ENCODE results near the gene LAMP1.
"Not testable (repeated sequence)": the region's sequence is repeated elsewhere in the genome, so short reads cannot be mapped to it uniquely, and the experiment has no call there.

Gene LAMP1

DNA sequence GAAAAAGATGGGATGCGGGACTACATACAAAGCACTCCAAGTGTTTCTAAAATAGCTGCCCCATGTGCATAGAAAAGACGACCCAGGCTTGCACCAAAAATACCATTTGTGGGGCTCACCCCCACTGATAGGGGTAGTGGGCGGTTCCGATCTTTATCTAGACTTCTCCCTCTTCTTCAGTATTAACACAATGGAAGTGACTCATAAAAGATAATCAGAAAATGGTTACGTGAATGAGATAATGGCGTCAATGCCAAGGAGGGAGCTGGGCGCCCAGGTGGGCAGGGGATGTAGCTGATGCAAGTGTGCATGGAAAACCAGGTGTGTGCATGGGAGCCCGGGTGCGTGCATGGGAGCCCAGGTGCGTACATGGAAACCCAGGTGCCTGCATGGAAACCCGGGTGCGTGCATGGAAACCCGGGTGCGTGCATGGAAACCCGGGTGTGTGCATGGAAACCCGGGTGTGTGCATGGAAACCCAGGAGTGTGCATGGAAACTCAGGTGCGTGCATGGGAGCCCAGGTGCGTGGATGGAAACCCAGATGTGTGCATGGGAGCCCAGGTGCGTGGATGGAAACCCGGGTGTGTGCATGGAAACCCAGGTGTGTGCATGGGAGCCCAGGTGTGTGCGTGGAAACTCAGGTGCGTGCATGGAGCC lies 32.7 kb downstream of the LAMP1 start:
- DNase-seq = no peak

DNA sequence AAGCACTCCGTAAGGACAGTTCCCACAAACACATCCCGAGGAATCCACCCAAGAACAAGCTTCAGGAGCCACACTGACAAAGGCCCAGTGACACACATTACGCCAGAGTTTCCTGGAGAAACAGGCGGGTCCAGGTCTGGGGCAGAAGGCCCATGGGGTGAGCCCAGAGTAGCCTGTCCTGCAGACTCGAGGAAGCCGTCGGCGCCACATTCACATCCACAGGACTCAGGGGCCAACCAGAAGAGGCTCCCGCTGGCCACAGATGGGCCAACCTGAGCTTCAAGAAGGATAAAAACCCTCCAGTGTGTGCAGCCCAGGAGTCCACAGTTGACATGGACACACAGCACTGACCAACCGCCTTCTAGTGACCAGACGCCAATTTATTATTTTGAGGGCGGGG lies 35.6 kb downstream of the LAMP1 start:
- DNase-seq = no peak

DNA sequence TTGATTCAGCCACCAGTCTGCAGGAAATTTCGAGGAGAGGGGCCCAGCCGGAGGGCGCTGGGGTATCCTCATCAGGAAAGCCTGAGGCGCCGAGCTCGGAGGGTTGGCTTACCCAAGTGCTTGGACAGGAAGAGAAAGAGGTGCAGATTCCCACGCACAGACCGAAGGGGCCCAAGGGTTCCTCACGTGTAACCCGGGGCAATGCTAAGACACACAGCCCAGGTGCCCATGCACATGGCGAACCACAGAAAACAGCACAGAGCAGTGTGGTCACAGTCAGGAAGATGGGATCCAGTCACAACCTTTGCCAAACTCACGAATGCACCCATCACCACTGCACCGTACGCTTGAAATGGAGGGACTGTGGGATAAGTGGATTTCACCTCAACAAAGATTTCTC lies 36.0 kb downstream of the LAMP1 start:
- no peak for DNase-seq

DNA sequence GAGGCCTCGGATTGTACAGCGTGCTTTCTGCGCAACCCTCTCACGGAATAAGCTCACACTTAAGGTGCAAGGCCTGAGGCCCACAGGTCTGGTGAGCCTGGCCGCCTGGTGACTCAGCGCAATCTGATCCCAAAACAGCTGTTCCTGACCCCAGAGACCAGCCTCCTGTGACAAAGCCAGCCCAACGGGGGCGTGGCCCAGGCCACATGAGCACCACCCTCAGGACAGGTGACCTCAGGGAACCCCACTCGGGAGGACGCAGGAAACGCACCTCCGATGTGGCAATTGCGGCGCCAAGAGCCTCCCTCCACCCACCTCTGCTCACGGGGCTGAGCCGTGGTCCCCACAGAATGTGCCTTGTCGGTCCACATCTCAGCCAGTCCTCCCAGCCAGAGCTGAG lies 40.5 kb downstream of the LAMP1 start:
- no peak for DNase-seq

DNA sequence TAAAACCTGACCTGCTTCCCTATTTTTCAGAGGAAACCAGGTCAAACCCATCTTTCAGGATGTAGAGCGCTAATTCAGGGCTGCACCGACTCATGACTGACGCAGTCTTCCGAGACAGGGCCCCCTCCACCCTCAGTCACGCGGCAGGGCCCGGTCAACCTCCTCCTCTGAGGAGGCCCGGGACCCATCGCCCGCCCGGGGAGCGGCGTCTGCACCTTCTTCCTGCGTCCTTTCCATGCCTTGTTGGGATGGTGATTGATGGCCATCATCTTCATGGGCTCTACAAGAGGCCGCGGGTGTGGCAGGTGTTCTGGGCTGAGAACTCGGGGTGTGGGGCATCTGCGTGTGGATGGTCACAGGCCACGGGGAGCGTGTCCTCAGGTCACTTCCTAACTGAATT lies 40.9 kb downstream of the LAMP1 start:
- DNase-seq = no peak

DNA sequence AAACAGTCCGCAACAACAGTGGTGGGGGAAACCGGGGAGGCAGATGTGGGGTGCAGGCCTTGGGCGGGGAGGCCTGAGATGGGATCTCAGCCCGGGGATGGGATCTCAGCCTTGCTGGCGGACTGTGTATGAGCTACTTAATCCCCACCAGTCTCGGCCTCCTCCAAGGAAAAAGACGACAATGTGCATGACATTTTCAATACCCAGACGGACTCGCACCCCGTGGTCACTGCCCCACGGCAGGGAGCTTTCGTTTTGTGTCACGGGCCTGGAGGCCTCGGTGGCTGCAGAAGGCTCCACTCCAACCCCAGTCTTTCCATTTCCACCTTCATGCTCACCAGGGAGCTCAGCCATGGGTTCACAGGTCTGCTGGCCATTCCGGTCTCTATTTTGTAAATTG lies 41.4 kb downstream of the LAMP1 start:
- no peak for DNase-seq

DNA sequence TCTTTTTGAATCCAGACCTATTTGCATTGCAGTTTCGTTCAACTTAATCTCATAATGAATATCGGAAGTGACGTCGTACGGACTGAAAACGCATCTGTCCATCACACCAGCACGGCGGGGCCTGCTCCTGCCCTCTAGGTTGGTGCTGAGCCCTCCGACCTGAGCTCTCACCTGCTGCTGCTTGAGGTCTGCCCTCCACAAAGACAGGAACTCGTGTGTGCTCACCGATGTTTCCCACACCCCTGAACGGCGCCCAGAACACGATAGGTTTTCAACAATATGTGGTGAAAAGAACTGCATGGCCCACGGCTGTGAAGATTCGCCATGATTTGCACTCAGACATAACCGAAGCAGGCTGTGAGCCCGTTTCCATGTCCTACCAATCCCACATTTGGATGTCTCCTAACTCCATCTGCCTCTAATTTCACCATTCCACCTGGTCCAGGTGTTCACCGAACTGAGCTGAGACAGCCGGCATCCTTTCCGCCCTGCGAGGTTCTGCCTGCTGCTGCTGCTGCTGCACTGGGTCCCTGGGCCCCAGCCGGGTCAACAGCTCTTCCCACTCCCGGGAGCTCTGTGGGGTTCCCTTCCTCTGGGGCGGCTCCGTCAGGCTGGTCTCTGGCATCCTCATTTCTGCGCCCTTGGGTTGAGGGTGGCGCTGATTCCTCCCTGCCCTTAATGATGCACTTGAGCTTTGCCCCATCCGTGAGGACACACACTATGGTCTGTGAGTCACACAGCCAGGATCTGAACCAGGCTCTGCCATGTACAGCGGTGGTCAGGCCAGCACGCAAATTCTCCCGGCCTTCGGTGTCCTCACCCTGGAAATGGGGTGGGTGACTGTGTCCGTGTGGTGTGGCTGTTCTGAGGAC lies 46.0 kb downstream of the LAMP1 start:
- DNase-seq = no peak

DNA sequence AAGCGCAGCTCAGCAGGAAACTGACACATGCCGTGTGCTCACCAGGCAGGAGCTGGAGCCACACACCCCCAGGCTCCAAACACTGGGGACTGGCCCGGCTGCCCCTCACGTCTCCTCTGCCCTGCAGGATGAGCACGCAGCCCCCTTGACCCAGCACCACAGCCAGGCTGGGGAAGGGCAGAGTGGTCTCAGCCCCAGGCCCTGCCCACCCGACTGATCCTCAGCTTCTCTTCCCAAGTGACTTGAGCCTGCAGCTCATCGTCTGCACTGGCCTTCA lies 46.6 kb downstream of the LAMP1 start:
- no peak for DNase-seq

DNA sequence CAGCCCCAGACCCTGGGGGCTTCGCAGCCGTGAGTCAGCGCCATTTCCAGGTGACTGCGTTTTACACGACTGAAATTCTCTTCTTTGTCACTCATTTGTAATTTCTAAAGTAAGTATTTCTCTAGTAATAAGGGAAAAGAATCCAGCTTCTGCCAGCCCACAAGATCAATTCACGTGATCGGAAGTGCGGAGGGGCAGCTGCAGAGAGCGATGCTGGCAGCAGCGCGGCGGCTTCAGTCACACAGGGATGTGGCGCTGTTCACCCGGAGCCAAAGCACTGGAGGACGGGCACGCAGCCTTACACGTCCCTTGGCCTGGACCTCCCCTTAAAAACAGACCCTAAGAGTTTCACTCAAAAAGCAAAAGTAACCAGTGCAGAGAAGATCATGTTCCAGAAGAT lies 48.4 kb downstream of the LAMP1 start:
- DNase-seq = no peak

DNA sequence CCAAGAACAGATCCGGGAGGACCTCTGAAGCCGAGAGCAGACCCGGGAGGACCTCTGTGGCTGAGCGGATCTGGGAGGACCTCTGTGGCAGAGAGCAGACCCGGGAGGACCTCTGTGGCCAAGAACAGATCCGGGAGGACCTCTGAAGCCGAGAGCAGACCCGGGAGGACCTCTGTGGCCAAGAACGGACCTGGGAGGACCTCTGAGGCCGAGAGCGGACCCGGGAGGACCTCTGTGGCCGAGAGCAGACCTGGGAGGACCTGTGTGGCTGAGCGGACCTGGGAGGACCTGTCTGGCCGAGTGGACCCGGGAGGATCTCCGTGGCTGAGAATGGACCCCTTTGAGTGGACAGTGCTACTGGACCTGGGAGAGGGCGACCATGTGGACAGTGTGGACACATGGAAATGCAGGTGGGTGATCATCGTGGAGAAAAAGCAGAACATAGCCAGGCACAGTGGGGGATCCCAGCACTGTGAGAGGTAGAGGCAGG lies 50.7 kb downstream of the LAMP1 start:
- DNase-seq = not testable (repeated sequence)

DNA sequence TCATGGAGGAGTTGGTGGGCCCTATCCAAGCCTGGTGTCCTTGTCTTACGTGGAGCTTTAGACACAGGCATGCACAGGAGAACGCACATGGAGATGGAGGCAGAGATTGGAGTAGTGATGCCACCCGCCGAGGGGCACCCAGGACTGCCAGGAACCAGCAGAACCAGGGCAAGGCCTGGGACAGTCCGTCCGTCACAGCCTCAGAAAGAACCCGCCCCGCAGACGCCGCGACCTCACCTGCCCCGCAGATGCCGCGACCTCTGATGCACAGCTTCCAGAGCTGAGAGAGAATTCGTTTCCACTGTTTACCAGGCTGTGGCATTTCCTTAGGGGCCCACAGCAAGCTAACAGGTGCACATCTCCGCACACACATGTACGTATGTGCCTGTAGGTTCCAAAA lies 51.6 kb downstream of the LAMP1 start:
- DNase-seq = no peak

DNA sequence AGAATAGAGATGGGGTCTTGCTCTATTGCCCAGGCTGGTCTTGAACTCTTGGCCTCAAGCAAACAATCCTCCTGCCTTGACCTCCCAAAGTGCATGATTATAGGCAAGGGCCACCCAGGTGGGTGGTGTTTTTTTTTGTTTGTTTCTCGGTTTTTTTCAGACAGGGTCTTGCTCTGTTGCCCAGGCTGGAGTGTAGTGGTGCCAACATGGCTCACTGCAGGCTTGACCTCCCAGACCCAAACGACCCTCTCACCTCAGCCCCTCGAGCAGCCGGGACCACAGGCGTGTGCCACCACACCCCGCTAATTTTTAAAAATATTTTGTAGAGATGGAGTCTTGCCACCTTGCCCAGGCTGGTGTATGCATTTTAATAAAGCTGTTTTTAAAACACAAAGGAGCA lies 52.0 kb downstream of the LAMP1 start:
- DNase-seq = no peak

DNA sequence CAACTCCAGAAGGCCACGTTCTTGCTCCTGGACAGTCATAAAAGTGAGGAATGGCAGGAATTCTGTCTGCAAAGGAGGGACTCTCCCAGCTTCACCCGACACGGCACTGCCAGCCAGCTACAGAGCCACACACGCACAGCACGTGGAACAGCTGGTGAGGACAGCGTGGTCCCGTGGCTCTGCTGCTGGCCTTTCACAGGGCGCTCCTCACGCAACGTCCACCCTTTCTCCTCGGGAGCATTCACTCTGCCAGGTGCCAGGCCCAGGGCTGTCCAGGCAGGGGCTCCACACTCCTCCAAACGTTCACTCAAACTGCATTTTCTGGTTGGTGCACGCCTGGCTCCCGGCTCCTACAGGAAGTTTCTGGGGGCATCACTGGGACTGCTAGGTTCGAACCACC lies 52.5 kb downstream of the LAMP1 start:
- DNase-seq = no peak

DNA sequence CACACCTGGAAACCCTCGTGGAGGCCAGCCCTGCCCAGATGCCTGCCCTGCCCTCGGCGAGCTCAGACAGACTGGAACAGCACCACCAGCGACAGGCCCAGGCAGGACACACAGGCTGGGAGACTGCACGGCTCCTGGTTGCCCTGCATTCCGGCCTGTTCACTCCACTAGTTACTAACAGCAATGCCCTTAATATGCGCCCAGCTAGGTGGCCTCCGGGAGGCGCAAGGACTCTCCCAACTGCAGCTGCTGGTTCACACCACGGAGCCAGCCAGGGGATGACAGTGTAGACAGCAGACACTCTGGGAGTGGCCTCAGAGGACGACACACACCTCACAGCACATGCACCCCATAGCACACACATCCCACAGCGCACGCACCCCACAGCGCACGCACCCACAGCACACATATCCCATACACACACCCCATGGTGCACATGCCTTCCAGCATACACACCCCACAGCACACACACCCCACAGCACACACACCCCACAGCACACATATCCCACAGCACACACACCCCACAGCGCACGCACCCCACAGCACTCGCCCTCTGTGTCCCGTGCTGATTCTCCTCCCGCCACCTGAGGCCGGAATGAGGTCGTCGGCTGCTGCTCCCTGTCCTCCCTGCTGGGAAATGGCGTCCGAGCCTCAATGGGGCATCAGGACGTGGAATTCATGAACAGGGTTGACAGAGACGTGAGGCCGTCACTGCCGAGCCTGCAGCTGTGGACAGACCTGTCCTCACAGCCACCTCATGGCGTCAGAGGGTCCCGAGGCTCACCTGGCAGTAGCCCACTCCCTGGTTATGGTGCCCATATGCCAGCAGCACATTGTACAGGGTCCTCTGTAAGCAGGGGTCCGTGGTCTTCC lies 53.3 kb downstream of the LAMP1 start:
- DNase-seq = no peak

DNA sequence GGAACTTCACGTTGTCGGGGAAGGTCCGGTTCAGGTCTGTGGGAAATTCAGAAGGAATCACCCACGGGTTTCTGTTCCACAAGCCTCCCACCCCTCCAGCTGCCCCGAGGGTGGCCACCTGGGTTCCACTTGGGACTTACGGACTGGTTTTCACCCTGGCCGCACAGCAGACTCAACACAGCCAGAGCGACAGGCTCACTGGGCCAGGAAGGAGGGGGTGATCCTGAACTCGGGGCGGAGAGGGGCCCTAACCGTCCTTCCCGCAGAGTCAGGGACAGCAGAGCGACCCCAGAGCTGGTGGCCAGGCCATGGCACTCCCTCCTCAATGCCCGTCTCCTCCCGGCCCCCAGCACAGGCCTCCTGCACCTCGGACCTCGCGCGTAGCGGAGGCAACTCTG lies 53.9 kb downstream of the LAMP1 start:
- DNase-seq = no peak

DNA sequence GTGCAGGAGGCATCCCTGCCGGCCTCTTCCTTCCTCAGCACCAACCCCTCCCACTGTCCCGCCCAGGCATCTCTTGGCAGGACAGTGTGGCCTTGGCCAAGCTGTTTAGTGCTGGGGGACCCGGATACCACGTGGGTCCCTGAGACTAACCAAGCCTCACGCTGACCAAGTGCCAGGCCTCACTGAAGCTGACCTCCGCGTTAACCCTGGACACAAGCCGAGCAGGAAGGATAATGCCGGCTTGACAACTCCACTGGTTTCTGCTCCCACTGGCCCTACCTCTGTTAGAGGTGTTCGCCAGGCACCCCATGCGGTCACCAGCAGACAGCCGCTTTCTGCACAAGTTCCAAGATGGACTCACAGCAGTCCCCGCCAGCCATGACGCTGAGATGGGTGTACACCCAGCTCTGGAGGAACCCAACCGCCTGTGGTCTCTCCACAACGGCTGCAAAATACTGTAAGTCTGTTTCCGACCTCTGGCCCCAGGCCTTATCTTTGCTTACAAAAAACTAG lies 54.5 kb downstream of the LAMP1 start:
- DNase-seq = no peak

DNA sequence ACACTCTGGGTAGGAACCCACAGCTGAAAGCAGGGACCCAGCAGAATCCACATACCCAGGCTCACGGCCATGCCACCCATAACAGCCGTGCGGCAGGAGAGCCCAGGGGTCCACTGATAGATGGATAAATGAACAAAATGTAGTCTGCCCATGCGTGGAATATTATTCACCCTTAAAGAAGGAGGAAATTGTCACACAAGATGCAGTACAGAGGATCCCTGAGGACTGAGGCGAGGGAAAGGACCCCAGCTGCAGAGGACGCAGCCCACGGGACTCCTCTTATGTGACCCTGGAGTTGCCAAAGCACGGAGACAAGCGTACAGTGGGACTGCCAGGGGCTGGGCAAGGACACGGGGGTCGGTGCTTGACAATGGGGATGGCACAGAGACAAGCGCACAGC lies 56.2 kb downstream of the LAMP1 start:
- no peak for DNase-seq

DNA sequence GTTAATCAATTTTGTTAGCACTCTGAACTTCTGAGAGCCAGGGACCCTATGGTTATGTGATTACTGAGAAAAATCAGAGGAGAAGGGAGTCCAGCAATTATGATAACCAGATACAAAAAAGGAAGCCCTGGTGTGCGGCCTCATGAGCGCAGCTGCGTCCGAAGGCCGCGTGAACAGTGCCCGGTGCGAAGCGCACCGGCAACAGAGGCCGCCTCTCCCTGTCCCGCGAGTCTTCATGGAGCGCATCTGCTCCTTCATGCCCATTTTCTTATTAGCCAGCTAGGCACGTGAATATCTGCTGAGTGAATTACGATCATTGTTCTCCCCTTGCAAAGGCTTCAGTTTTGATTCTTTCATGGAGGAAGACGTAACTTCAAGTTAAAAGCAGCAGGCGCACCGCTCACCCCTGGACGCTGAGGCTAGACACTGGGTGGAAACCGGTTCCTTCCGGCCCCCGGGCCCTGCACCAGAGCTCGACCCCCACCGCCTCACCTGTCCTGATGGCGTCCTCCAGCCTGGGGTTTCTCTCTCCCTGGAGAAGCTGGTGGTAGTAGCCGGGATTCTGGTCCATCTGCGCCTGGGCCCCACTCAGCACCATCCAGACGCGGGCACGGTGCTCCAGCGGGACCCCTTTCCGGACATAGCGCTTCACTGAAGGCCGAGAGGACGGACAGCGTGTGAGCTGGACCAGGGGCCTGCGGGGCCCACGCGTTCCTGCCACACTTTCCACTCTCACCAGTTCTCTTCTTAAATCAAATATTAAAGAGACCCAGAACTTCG lies 58.0 kb downstream of the LAMP1 start:
- no peak for DNase-seq

DNA sequence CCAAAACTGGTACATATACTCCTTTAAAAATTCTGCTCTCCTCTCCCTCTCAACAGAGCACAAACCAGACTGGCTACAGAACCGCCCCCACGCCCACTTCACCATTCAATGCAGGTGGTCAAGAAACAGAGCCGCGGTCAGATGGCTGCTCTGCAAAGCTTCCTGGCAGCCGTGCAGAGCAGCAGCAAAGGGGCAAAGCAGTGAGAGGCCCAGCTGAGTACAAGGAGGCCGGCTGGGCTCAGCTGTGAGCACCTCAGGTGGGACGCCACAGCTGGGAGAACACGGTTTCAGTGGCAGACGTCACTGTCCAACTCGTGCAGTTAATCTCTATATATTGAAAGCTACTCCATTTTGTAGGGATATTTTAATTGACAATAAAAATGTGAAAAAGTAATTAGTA lies 58.6 kb downstream of the LAMP1 start:
- DNase-seq = no peak

DNA sequence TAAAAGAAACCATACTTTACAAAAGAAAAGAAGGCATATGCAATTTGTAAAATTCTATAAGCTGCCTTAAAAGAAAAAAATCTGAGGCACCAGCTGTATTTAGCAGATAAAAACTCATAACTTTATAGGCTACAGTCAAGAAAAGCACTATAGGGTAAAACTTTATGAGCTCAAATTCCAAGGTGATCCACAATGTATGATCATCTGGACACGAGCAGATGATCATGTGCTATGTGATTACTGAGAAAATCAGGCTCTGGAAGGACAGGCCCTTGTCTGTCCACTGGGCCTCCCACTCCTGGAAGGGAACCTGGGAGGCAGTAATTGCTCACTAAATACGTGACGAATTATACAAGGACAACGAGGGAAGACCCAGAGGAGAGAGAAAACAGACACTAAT lies 59.6 kb downstream of the LAMP1 start:
- DNase-seq = no peak

DNA sequence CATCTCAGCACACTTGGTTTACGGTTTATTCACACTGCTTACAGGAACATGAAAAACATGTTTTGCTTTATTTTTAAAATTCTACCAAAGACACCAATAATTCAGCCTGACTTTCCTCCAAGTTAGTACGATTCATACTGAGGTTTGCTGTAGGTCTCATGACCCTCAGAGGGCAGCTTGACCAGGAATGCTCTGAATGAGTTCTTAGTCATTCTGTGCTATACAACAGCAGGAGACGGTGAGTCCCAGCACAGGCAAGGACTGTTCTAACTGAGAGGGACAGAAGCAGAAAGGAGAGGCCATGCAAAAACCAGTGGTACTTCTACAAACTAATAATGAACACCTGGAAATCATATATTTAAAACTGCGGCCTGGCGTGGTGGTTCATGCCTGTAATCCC lies 60.5 kb downstream of the LAMP1 start:
- no peak for DNase-seq

DNA sequence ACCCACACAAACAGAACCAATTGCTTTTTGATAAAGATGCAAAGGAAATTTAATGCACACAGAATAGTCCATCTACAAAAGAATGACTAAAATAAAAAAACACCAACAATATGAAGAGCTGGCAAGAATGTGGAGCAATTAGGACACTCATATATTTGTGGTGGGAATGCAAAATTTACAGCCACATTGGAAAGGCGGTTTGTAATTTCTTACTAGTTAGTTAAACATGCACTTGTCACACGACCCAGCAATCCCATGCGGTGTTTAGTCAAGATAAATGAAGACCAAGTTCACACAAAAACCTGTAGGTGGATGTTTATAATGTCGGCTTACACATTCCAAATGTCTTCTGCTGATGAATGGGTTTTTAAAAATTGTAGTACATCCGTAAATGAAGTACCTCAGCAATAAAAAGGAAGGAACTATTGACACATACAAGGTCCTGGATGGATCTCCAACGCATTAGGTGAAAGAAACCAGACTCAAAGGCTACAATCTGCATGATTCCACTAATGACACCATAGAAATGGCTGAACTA lies 61.7 kb downstream of the LAMP1 start:
- no peak for DNase-seq

DNA sequence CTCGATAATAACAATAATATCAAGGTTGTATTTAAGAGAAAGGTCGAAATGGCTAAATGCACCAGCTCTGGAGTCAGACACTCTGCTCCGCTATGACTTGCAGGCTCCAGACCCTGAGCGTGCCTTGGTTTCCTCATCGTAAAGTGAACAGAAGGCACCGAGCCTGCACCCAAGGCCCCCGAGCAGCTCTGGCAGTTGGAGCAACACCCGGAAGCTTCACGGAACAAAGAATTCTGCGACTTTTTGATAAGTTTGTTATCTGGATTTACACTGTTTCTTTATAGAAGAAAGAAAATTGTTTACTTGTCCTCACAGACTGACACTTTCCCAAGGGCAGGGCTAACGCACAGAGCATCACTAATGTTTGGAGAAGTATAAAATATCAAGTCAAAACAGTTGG lies 62.5 kb downstream of the LAMP1 start:
- no peak for DNase-seq

Measured in stimulated activated CD4-positive, alpha-beta T cell treated with anti-CD3 and anti-CD28 coated beads, Interleukin-15, amount 100 ng/mL, for 24 hours (primary cell).